Measurements from ENCODE around the gene EXOC3.

EXOC3 gene

DNA sequence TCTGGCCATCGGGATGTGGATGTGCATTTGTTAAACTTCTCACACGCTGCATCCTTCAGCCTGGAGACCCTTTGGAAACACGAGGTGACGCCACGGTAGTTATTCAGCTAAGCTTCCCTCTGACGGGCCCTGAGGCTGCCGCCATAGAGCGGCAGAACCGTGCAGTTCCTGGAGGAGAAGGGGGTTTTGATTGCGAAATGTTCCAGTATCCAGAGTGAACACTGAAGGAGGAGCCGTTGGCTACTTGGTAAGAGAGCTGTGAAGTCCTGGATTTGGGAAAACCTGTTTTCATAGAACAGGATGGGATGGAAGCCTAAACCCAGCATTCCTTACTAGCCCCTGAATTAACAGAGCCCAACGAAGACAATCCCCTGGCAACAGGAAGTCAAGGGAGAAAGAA lies 23.0 kb upstream of the EXOC3 start:
- no peaks in the 10 kb centered on the region for H3K36me3 ChIP-seq (ENCODE audit: control insufficient read depth, insufficient read depth, low read length)
- H3K9me3 ChIP-seq (ENCODE audit: control insufficient read depth, low read length), result no peaks in the 10 kb centered on the region
- no peaks in the 10 kb centered on the region for H3K27me3 ChIP-seq (ENCODE audit: control insufficient read depth, insufficient read depth, low read length, poor library complexity, severe bottlenecking)
- 87 to 90% methylated on average over 12 of the region's 12 CpGs for WGBS, 2 experiments
- peaks cover 9% of the 10 kb centered on the region for H3K4me1 ChIP-seq (ENCODE audit: control insufficient read depth, insufficient read depth, low read length)
- no peak overlapping the region for H3K4me3 ChIP-seq (ENCODE audit: insufficient read depth, low read depth, low read length)
- H3K27ac ChIP-seq (ENCODE audit: insufficient read depth, low read depth, low read length, poor library complexity, severe bottlenecking), result no peak overlapping the region

DNA sequence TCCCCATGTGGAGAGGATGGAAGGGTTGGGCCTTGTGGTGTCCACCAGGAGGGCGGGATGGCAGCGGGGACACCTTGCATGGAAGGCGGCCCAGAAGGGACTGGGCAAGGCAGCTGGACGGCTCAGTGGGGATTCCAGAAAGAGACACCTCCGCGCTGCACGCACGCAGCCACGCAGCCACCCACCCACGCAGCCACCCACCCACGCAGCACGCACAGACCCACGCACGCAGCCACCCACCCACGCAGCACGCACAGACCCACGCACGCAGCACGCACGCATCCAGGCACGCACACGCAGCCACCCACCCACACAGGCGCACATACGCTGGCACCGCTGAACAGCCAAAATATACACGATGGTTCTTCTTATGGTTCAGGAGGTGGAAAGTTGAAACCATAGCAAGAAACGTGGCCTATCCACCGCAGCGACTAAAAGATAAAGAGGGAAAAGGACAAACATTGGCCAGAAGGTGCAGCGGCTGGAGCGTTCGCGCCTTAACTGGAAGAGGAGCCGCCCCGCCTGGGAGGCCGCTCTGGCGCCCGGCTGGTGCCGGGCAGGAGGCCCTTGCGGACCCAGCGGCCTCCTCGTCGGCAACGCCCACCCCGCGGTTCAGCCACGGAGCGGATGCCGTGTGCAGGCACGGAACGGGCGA lies 22.2 kb upstream of the EXOC3 start:
- WGBS, 2 experiments, result 95 to 96% methylated on average over 52 of the region's 52 CpGs
- Histone ChIP-seq H3K4me3 (ENCODE audit: insufficient read depth, low read depth, low read length) (no peak overlapping the region), H3K9me3 (ENCODE audit: control insufficient read depth, low read length) (no peaks in the 10 kb centered on the region), H3K27me3 (ENCODE audit: control insufficient read depth, insufficient read depth, low read length, poor library complexity, severe bottlenecking) (no peaks in the 10 kb centered on the region), H3K36me3 (ENCODE audit: control insufficient read depth, insufficient read depth, low read length) (no peaks in the 10 kb centered on the region), H3K4me1 (ENCODE audit: control insufficient read depth, insufficient read depth, low read length) (peaks cover 6% of the 10 kb centered on the region), H3K27ac (ENCODE audit: insufficient read depth, low read depth, low read length, poor library complexity, severe bottlenecking) (no peak overlapping the region)

DNA sequence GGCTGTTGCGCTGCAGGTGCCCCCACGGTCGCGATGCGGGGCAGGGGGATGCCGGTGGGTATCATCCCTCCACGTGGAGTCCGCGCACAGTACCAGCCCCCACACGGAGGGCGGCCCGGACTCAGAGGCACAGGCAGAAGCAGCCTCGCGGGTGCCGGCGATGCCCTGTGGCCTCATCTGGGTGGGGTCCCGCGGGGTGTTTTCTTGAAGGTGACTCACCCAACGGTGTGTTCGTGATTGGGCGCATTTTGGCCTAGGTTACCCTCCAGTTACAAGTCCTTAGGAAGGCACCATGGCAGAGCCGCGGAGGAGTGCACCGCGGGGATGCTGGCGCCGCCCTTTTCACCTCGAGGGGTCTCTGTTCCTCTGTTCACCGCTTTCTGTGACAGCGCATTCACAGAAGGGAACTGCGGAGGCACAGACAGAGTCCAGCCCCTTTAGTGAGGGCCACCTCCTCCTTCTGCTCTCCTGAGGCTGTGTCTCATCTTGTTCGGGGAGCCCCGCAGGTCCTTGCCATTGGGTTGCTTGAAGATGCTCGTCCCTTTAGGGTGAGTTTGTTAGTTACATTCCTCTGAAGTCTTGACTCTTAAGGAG lies 21.6 kb upstream of the EXOC3 start:
- no peak overlapping the region for H3K4me3 ChIP-seq (ENCODE audit: insufficient read depth, low read depth, low read length)
- no peaks in the 10 kb centered on the region for H3K9me3 ChIP-seq (ENCODE audit: control insufficient read depth, low read length)
- no peaks in the 10 kb centered on the region for H3K4me1 ChIP-seq (ENCODE audit: control insufficient read depth, insufficient read depth, low read length)
- H3K27me3 ChIP-seq (ENCODE audit: control insufficient read depth, insufficient read depth, low read length, poor library complexity, severe bottlenecking), result no peaks in the 10 kb centered on the region
- H3K36me3 ChIP-seq (ENCODE audit: control insufficient read depth, insufficient read depth, low read length), result no peaks in the 10 kb centered on the region
- no peak overlapping the region for H3K27ac ChIP-seq (ENCODE audit: insufficient read depth, low read depth, low read length, poor library complexity, severe bottlenecking)
- 91 to 92% methylated on average over 34 of the region's 34 CpGs for WGBS, 2 experiments

DNA sequence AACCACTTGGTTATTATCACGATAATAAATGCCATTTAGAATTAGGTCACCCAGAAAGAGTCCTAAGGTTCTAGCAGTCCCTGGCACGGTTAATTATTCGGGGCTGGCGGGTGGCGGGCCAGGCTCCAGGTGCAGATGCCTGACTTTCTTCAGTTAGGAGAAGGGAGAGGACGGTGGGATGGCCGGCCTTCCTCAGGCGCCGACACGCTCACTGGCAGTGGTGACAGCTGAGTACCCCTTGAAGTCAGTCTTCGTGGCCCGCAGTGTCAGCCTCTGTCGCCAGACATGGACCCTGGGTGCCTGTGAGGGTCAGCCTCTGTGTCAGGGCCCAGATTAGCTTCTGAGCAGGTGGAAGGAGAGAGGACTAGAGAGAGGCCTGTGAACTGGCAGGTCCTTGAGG lies 21.1 kb upstream of the EXOC3 start:
- H3K27me3 ChIP-seq (ENCODE audit: control insufficient read depth, insufficient read depth, low read length, poor library complexity, severe bottlenecking), result no peaks in the 10 kb centered on the region
- no peaks in the 10 kb centered on the region for H3K36me3 ChIP-seq (ENCODE audit: control insufficient read depth, insufficient read depth, low read length)
- no peak overlapping the region for H3K27ac ChIP-seq (ENCODE audit: insufficient read depth, low read depth, low read length, poor library complexity, severe bottlenecking)
- H3K9me3 ChIP-seq (ENCODE audit: control insufficient read depth, low read length), result no peaks in the 10 kb centered on the region
- H3K4me3 ChIP-seq (ENCODE audit: insufficient read depth, low read depth, low read length), result no peak overlapping the region
- 94% methylated on average over 13 of the region's 13 CpGs for WGBS, 2 experiments
- H3K4me1 ChIP-seq (ENCODE audit: control insufficient read depth, insufficient read depth, low read length), result no peaks in the 10 kb centered on the region

DNA sequence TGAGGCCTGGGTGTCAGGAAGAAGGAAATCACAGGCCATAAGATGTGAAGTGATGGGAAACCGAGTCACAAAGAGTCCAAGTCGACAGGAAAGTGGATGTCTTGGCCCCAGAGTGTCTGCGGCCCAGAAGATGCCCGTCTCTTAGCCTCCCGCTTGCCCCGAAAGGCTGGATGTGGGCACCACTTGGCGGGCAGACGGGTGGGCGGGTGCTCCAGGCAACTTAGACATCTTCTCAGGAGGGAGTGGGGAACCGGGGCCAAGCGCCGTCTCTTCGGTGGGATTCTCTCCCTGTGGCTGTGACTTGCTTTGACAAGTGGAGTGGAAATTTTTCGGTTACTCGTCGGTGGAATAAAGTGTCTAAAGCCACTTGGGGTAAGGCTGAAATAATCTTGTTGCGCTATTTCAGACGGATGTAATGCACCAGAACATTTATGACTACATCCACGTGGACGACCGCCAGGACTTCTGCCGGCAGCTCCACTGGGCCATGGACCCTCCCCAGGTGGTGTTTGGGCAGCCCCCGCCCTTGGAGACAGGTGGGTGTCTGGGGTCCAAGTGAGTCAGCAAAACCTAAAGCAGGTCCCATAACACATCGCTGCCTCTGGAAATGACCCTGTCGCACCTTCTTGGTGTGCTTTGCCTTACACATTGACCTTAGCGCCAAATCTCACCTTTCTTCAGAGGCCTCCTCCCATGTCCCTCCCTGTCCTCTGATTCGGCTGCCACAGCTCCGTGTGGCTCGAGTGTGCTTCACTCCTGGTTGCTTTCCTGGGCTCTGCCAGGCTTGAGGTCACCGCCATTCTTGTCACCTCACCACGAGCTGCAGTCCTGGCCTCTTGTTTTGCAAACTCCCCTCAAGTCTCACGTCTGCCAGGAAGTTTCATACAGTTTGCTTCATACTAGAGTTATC lies 20.4 kb upstream of the EXOC3 start:
- no peaks in the 10 kb centered on the region for H3K9me3 ChIP-seq (ENCODE audit: control insufficient read depth, low read length)
- 93 to 94% methylated on average over 32 of the region's 32 CpGs for WGBS, 2 experiments

DNA sequence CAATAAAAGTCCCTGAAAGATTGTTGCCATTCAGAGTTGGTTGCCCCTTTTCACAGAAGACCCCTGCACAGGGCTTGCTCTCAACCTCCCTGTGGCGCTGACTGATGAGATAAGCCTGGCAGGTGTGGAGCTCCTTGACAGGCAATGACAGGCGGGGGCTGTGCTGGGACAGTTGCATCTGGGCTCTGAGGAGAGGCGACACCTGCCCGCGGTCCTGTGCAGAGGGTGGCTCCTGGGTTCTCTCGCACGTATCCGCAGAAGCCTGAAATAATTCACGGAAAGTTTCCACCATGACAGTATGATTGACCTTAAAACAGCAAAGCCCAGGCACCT lies 19.8 kb upstream of the EXOC3 start:
- no peaks in the 10 kb centered on the region for H3K27me3 ChIP-seq (ENCODE audit: control insufficient read depth, insufficient read depth, low read length, poor library complexity, severe bottlenecking)
- H3K36me3 ChIP-seq (ENCODE audit: control insufficient read depth, insufficient read depth, low read length), result no peaks in the 10 kb centered on the region
- no peaks in the 10 kb centered on the region for H3K4me1 ChIP-seq (ENCODE audit: control insufficient read depth, insufficient read depth, low read length)
- WGBS, 2 experiments, result 93 to 96% methylated on average over 9 of the region's 9 CpGs
- no peak overlapping the region for H3K27ac ChIP-seq (ENCODE audit: insufficient read depth, low read depth, low read length, poor library complexity, severe bottlenecking)
- H3K4me3 ChIP-seq (ENCODE audit: insufficient read depth, low read depth, low read length), result no peak overlapping the region
- no peaks in the 10 kb centered on the region for H3K9me3 ChIP-seq (ENCODE audit: control insufficient read depth, low read length)

More for the DNA sequence above, 20.4 kb upstream of the EXOC3 start:
- Histone ChIP-seq H3K27ac (ENCODE audit: insufficient read depth, low read depth, low read length, poor library complexity, severe bottlenecking) (no peak overlapping the region), H3K4me3 (ENCODE audit: insufficient read depth, low read depth, low read length) (no peak overlapping the region), H3K4me1 (ENCODE audit: control insufficient read depth, insufficient read depth, low read length) (no peaks in the 10 kb centered on the region), H3K27me3 (ENCODE audit: control insufficient read depth, insufficient read depth, low read length, poor library complexity, severe bottlenecking) (no peaks in the 10 kb centered on the region), H3K36me3 (ENCODE audit: control insufficient read depth, insufficient read depth, low read length) (no peaks in the 10 kb centered on the region)

DNA sequence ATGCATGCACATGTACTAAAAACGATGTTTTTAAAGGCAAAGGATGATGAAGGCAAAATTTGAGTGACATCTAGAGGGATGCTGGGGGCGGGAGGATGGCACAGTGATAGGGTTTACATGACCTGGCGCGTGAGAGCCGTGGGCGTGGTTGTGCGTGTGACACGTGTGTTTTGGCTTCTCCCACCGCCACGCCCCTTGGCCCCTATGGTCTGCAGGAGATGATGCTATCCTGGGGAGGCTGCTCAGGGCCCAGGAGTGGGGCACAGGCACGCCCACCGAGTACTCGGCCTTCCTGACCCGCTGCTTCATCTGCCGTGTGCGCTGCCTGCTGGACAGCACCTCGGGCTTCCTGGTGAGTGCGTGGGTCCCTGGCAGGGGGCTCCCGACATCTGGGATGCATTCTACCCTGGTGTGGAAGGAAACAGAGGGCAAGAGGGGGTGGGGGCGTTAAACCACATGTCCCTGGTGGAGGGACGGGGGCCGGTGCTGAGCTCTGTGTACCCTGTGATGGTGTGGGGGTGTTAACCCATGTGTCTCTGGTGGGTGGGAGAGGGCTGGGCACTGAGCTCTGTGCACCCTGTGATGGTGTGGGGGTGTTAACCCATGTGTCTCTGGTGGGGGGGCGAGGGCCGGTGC lies 19.2 kb upstream of the EXOC3 start:
- WGBS, 2 experiments, result 95% methylated on average over 23 to 24 of the region's 24 CpGs

DNA sequence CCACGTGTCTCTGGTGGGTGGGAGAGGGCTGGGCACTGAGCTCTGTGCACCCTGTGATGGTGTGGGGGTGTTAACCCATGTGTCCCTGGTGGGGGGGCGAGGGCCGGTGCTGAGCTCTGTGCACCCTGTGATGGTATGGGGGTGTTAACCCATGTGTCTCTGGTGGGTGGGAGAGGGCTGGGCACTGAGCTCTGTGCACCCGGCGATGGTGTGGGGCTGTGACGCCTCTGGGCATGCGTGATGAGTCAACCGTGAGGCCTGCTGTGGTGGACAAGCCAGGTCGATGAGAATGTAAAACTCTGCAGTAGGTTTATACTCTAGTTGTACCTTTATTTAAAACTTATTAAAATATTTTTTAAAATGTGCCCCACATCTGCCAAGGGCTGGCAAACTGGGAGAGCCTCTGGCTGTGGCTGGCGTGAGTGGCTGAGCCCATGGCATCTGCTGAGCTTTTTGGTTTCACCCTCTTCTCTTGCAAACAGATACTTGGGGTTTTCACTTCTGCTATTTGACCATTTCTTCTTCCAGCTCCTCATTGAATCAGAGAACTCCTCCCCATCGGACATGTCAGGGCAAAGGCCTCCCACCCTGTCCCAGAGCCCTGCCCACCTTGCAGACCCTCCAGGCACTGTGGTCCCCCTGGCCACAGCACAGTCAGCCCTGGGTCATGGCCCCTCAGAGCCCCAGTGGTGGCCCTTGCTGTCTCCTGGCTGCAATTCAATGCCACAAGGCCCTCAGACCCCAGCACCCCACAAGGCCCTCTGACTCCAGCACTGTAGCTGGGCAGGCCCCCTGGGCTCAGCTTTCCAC lies 18.5 kb upstream of the EXOC3 start:
- H3K4me3 ChIP-seq (ENCODE audit: insufficient read depth, low read depth, low read length), result no peak overlapping the region
- H3K9me3 ChIP-seq (ENCODE audit: control insufficient read depth, low read length), result no peaks in the 10 kb centered on the region
- H3K36me3 ChIP-seq (ENCODE audit: control insufficient read depth, insufficient read depth, low read length), result no peaks in the 10 kb centered on the region
- H3K4me1 ChIP-seq (ENCODE audit: control insufficient read depth, insufficient read depth, low read length), result no peaks in the 10 kb centered on the region
- no peak overlapping the region for H3K27ac ChIP-seq (ENCODE audit: insufficient read depth, low read depth, low read length, poor library complexity, severe bottlenecking)
- H3K27me3 ChIP-seq (ENCODE audit: control insufficient read depth, insufficient read depth, low read length, poor library complexity, severe bottlenecking), result no peaks in the 10 kb centered on the region
- 91 to 93% methylated on average over 10 to 11 of the region's 11 CpGs for WGBS, 2 experiments

More for the DNA sequence above, 19.2 kb upstream of the EXOC3 start:
- H3K27me3 ChIP-seq (ENCODE audit: control insufficient read depth, insufficient read depth, low read length, poor library complexity, severe bottlenecking), result no peaks in the 10 kb centered on the region
- no peaks in the 10 kb centered on the region for H3K4me1 ChIP-seq (ENCODE audit: control insufficient read depth, insufficient read depth, low read length)
- H3K36me3 ChIP-seq (ENCODE audit: control insufficient read depth, insufficient read depth, low read length), result no peaks in the 10 kb centered on the region
- H3K9me3 ChIP-seq (ENCODE audit: control insufficient read depth, low read length), result no peaks in the 10 kb centered on the region
- H3K27ac ChIP-seq (ENCODE audit: insufficient read depth, low read depth, low read length, poor library complexity, severe bottlenecking), result no peak overlapping the region
- no peak overlapping the region for H3K4me3 ChIP-seq (ENCODE audit: insufficient read depth, low read depth, low read length)

DNA sequence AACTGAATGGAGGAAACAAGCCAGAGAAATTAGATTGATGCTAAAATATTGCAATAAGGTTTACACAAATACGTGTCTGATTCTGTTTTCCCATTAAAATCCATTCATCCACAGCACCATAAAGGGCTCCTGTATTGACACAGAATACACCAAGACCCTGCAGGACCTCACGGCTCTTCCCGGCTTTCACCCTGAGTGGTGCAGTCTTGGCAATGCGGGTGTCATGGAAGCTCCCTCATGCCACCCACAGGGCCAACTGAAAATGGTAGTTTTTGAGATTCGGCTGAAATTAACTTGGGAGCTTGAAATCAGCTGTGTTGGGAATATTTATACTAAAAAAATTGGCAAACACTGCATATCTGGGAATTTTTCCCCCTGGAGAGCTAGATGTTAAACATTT lies 17.3 kb upstream of the EXOC3 start:
- Histone ChIP-seq H3K27me3 (ENCODE audit: control insufficient read depth, insufficient read depth, low read length, poor library complexity, severe bottlenecking) (no peaks in the 10 kb centered on the region), H3K27ac (ENCODE audit: insufficient read depth, low read depth, low read length, poor library complexity, severe bottlenecking) (no peak overlapping the region), H3K9me3 (ENCODE audit: control insufficient read depth, low read length) (no peaks in the 10 kb centered on the region), H3K4me1 (ENCODE audit: control insufficient read depth, insufficient read depth, low read length) (no peaks in the 10 kb centered on the region), H3K4me3 (ENCODE audit: insufficient read depth, low read depth, low read length) (no peak overlapping the region), H3K36me3 (ENCODE audit: control insufficient read depth, insufficient read depth, low read length) (no peaks in the 10 kb centered on the region)
- 89 to 95% methylated on average over 5 of the region's 5 CpGs for WGBS, 2 experiments

Data from ectodermal cell (in vitro differentiated cells).